ENCODE measurements around the gene VSTM4.

GRCh38 chr10:49152663-49153062 is 37.3 kb upstream of the VSTM4 start:
- TF ChIP-seq POLR2A (IDR thresholded peaks at IDR 0.05; ENCODE audit: low read depth) (no peak), CTCF (IDR thresholded peaks at IDR 0.05) (no peak), POLR2AphosphoS5 (IDR thresholded peaks at IDR 0.05) (no peak), EP300 (IDR thresholded peaks at IDR 0.05) (no peak)
